NT2/D1 (cell line): Measurements from ENCODE around the gene DGAT2.

Source experiments
- DNase-seq: peaks from one replicate; pipeline ENCODE4 v3.0.0-alpha.2; 2011; ENCODE audit warnings: low read depth, low spot score
- H3K27me3 ChIP-seq: 2 replicates; pipeline ENCODE4 v1.6.0; 2011; ENCODE audit warnings: mild to moderate bottlenecking; ENCODE audit not compliant: insufficient read length, insufficient read depth
- H3K36me3 ChIP-seq: 2 replicates; pipeline ENCODE4 v1.6.1; 2011; ENCODE audit warnings: mild to moderate bottlenecking, low read length, mixed read lengths; ENCODE audit not compliant: insufficient read depth, insufficient read length
- H3K4me1 ChIP-seq: 2 replicates; pipeline ENCODE4 v1.5.1; 2011; ENCODE audit not compliant: insufficient read depth, insufficient read length
- H3K4me3 ChIP-seq: 2 replicates; pipeline ENCODE4 v1.5.1; 2011; ENCODE audit warnings: low read depth; ENCODE audit not compliant: insufficient read length
- H3K9ac ChIP-seq: 2 replicates; pipeline ENCODE4 v1.6.0; 2011; ENCODE audit warnings: low read depth; ENCODE audit not compliant: insufficient read length
- H3K9me3 ChIP-seq: 2 replicates; pipeline ENCODE4 v1.5.1; 2011; ENCODE audit warnings: mild to moderate bottlenecking, low read length; ENCODE audit not compliant: insufficient read depth
- SUZ12 ChIP-seq: IDR thresholded peaks from 2 replicates; pipeline ENCODE4 v1.6.1; 2011; ENCODE audit not compliant: insufficient read length, insufficient read depth; ENCODE audit errors: extremely low read depth
- YY1 ChIP-seq: IDR thresholded peaks from 2 replicates; pipeline ENCODE4 v1.6.1; 2011; ENCODE audit not compliant: insufficient read length, insufficient read depth
- ZNF274 ChIP-seq: IDR thresholded peaks from 2 replicates; pipeline ENCODE4 v1.6.1; 2011; ENCODE audit warnings: mild to moderate bottlenecking, low read depth, low read length

DGAT2 gene

DNA sequence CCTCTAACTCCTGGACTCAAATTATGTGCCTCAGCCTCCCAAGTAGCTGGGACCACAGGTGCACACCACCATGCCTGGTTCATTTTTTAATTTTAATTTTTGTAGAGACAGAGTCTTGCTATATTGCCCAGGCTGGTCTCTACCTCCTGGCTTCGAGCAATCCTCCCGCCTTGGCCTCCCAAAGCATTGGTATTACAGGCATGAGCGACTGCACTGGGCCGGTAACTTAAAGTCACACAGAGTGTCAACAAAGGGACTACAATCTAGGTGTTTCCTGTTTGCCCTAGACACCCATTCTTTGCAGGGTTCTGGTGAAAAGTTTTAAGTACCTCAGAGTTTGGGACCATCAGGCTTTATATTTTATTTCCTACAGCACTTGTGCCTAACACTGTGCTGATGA, 54.8 kb downstream of the DGAT2 start:
- H3K9me3 ChIP-seq: no peaks in the 10 kb centered on the region
- no peak overlapping the region for H3K4me3 ChIP-seq
- no peak overlapping the region for H3K9ac ChIP-seq
- H3K36me3 ChIP-seq: no peaks in the 10 kb centered on the region
- H3K4me1 ChIP-seq: no peaks in the 10 kb centered on the region
- H3K27me3 ChIP-seq: no peaks in the 10 kb centered on the region
- no peak for TF ChIP-seq YY1
- no peak for TF ChIP-seq ZNF274
- no peak for TF ChIP-seq SUZ12
- DNase-seq: no peak

DNA sequence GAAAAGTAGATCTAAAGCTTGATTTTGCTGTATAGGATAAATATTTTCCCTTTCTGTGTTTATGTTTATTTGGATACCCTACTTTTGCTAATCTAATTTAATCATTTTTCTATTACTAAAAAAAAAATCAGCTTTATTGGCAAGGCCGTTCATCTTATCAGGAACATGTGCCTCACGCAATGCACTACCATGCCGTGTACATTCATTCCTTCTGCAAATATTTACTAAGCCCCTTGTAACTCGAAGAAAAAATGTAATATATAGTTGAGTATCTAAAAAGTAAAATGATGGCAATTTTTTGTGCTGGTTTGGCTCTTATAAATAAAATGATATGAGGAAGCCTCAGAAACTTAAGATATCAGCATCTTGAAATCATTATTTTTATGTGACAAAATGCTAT, 55.4 kb downstream of the DGAT2 start:
- H3K9me3 ChIP-seq: no peaks in the 10 kb centered on the region
- no peaks in the 10 kb centered on the region for H3K36me3 ChIP-seq
- no peaks in the 10 kb centered on the region for H3K4me1 ChIP-seq
- H3K9ac ChIP-seq: no peak overlapping the region
- no peak overlapping the region for H3K4me3 ChIP-seq
- H3K27me3 ChIP-seq: no peaks in the 10 kb centered on the region
- no peak for DNase-seq
- no peak for TF ChIP-seq ZNF274
- TF ChIP-seq YY1: no peak
- TF ChIP-seq SUZ12: no peak

DNA sequence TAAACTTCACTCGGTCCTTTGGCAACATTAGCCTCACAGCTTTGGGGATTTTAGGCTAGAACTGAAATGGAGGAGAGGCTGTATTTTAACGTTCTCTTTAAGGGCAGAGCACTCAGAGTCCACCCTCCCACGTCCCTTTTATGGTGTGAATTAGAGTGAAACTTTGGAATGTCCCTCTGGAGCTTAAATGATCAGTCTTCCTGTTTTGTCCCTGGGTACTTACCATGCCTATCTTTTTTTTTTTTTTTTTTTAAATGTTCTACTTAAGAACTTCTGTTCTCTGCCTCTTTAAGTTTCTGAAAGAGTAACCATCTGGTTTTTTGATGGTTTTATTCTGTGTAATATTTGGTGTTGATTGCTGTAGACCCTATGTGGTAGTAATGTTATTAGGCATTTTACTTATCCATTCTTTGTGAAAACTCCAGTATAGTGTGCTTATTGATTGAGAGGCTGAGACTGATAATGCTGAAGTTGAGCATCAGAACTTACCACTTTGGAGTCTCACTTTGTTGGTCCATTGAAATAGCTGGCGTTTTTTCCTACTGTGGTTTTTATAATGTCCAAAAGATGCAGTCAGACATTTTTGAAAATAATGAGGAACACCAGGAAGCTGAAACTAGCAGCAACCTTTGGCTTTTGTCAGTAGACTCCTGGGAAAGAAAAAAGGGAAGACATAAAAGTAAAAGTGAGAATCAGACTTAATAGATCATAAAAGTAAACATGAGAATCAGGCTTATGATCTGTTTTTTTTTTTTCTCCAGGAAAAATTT, 58.1 kb downstream of the DGAT2 start:
- Histone ChIP-seq H3K4me1 (no peaks in the 10 kb centered on the region), H3K36me3 (no peaks in the 10 kb centered on the region), H3K9ac (no peak overlapping the region), H3K27me3 (no peaks in the 10 kb centered on the region), H3K4me3 (no peak overlapping the region), H3K9me3 (no peaks in the 10 kb centered on the region)
- DNase-seq: no peak
- TF ChIP-seq ZNF274: no peak
- TF ChIP-seq YY1: no peak
- no peak for TF ChIP-seq SUZ12

DNA sequence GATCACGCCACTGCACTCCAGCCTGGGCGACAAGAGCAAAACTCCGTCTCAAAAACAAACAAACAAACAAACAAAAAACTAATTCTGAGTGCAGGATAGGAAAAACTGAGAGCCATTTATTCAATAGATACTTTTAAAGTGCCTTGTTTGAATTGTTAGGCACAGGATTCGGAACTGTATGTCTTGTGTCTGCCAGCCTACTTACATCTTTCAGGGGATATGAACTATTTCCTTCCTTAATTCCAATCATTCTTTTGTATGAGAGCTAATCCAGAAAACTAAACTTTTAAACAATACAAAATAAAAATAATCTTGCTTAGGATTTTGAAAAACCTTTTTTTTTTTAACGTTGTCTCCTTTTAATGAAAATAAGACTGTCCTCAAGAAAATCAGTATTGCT, 59.0 kb downstream of the DGAT2 start:
- no peak for DNase-seq
- TF ChIP-seq SUZ12 (no peak), ZNF274 (no peak), YY1 (no peak)
- Histone ChIP-seq H3K9ac (no peak overlapping the region), H3K4me1 (no peaks in the 10 kb centered on the region), H3K27me3 (no peaks in the 10 kb centered on the region), H3K36me3 (no peaks in the 10 kb centered on the region), H3K9me3 (no peaks in the 10 kb centered on the region), H3K4me3 (no peak overlapping the region)

DNA sequence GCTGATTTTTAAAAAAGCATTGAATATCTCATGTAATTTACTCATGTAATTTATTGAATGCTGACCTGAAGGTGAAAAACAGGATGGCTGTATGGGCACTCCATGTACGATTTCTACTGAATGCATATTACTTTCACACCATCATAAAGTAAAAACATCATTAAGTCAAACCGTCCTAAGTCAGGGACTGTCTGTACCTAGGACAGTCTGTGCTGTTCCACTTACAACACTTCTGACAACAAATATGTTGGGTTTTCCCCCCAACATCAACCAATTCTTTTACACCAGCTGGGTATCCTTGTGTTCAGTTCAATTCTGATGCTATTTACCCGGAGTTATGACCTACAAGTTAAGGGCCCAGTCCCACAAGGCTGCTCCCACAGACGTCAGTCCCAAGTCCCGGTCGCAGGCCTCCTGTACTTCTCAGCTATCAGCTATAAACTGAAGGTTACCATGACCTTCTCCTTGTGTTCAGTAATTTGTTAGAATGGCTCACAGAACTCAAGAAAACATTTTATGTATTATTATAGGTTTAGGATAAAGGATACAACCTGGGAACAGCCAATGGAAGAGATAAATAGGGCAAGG, 63.4 kb downstream of the DGAT2 start:
- DNase-seq: no peak
- no peak overlapping the region for H3K9ac ChIP-seq
- no peak overlapping the region for H3K4me3 ChIP-seq
- H3K9me3 ChIP-seq: peaks cover 5% of the 10 kb centered on the region; the same call in 1 of the 2 replicates
- H3K4me1 ChIP-seq: no peaks in the 10 kb centered on the region
- no peaks in the 10 kb centered on the region for H3K36me3 ChIP-seq
- H3K27me3 ChIP-seq: no peaks in the 10 kb centered on the region
- TF ChIP-seq YY1 (no peak), ZNF274 (no peak), SUZ12 (no peak)

DNA sequence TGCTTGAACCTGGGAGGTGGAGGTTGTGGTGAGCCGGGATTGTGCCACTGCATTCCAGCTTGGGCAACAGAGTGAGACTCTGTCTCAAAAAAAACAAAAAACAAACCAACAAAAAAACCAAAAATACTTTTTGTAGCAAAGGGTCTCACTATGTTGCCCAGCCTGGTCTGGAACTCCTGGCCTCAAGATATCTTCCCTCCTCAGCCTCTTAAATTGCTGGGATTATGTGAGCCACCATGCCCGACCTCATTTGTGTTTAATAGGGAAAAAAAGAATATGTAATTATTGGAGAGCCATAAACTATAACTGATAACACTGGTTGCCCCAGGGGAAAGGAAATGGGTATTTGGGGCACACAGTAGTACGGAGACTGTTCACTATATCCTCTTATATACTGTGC, 66.2 kb downstream of the DGAT2 start:
- Histone ChIP-seq H3K4me1 (no peaks in the 10 kb centered on the region), H3K36me3 (no peaks in the 10 kb centered on the region)

DNA sequence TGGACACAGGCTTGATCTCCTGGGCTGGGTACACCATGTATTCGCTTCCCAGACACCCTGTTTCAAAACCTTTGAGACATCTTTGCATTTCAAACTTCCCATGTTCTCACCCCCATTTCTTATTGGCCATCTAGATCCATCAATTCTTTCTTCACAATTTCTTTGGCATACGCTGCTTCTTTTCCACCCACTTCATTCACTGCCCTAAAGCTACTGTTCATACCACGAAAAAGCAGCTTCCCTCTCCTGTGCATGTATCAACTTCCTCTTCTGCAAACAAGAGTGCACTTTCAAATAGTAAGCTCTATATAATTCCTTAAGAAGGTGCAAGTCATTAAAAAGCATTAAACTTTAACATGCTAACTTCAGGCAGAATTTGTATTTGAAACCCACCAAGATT, 67.8 kb downstream of the DGAT2 start:
- Histone ChIP-seq H3K9ac (no peak overlapping the region), H3K9me3 (peaks cover 5% of the 10 kb centered on the region; the same call in 1 of the 2 replicates), H3K27me3 (no peaks in the 10 kb centered on the region), H3K4me1 (no peaks in the 10 kb centered on the region), H3K4me3 (no peak overlapping the region), H3K36me3 (no peaks in the 10 kb centered on the region)
- DNase-seq: no peak
- no peak for TF ChIP-seq YY1
- TF ChIP-seq SUZ12: no peak
- TF ChIP-seq ZNF274: no peak

More for the DNA sequence above, 66.2 kb downstream of the DGAT2 start:
- Histone ChIP-seq H3K27me3 (no peaks in the 10 kb centered on the region), H3K9me3 (peaks cover 5% of the 10 kb centered on the region; the same call in 1 of the 2 replicates), H3K4me3 (no peak overlapping the region), H3K9ac (no peak overlapping the region)
- DNase-seq: no peak
- no peak for TF ChIP-seq SUZ12
